ENCODE results near the gene OR6B2. TPM values are rescaled to one million over a fixed set of nuclear protein-coding genes. Genes with fewer than 3 reads are reported as not detected.

OR6B2 gene
- total and polyA plus RNA-seq, 2 of the 4 experiments (the other 2 are of a cell fraction): not detected

GRCh38 chr2:239991689-239992314 is 38.4 kb downstream of the OR6B2 start:
- Histone ChIP-seq H3K23ac (ENCODE audit: low read depth, low read length) (no peak overlapping the region), H3K4me2 (ENCODE audit: low read depth, low read length) (no peak overlapping the region), H2BK120ac (ENCODE audit: low read depth, low read length) (no peak overlapping the region), H4K20me1 (ENCODE audit: insufficient read depth, low read length) (no peaks in the 10 kb centered on the region; the same call in 1 of the 2 replicates), H3K36me3 (ENCODE audit: control insufficient read depth, insufficient read depth, low read length) (peaks cover 34% of the 10 kb centered on the region), H3K9me1 (ENCODE audit: insufficient read depth, low read length) (0 out of 2 replicates have a peak, but pooled peaks cover 2% of the 10 kb centered on the region), H2AK5ac (ENCODE audit: low read depth, low read length) (no peak overlapping the region), H2BK5ac (ENCODE audit: low read depth, low read length, poor library complexity, severe bottlenecking) (no peak overlapping the region), H3K79me1 (ENCODE audit: low read depth in 1 of 2, low read length in 2 of 2) (peaks cover 3 to 7% of the 10 kb centered on the region in 2 experiments; a peak in 2 of 4 replicates), H2AK9ac (replicated peaks; ENCODE audit: low read depth, low read length, poor library complexity) (no peak overlapping the region), H3K27ac (ENCODE audit: insufficient read depth, low read length) (no peak overlapping the region), H4K8ac (ENCODE audit: low read depth in 2 of 2, low read length in 2 of 2) (no peak overlapping the region), H2BK15ac (ENCODE audit: low read depth, low read length) (no peak overlapping the region), H3K4me1 (ENCODE audit: control insufficient read depth, insufficient read depth, low read length) (no peaks in the 10 kb centered on the region), H3K56ac (ENCODE audit: extremely low read depth, insufficient read depth, low read length) (no peak overlapping the region), H4K5ac (ENCODE audit: low read depth, low read length) (no peak overlapping the region), H4K91ac (ENCODE audit: insufficient read depth, low read depth, low read length) (no peak overlapping the region), H2BK20ac (ENCODE audit: low read depth, low read length) (no peak overlapping the region), H3K9me3 (ENCODE audit: control insufficient read depth, insufficient read depth, low read length) (no peaks in the 10 kb centered on the region), H3K4ac (ENCODE audit: low read depth, low read length) (no peak overlapping the region), H3K14ac (replicated peaks; ENCODE audit: low read depth, low read length) (no peak overlapping the region), H2AFZ (replicated peaks; ENCODE audit: low read length, poor library complexity) (no peak overlapping the region), H3K4me3 (ENCODE audit: insufficient read depth, low read depth, low read length) (no peak overlapping the region), H3K27me3 (ENCODE audit: control insufficient read depth, insufficient read depth, low read length) (no peaks in the 10 kb centered on the region), H3K18ac (ENCODE audit: low read depth, low read length) (no peak overlapping the region), H3K9ac (ENCODE audit: low read depth, low read length) (no peak overlapping the region)
- intact Hi-C loops (cut with micrococcal nuclease) (loop anchor here (2.0 to 10.0 kb wide), 5 partner anchors 57 to 1145 kb away; partner anchors contain the start of gene TWIST2), dilution Hi-C loops (cut with HindIII; ENCODE audit: low sequenced_read_pairs, unreplicated experiment) (no loop called here), in situ Hi-C loops (cut with MboI; ENCODE audit: low sequenced_read_pairs) (loop anchor here (10.0 to 25.0 kb wide), 2 partner anchors 855 to 937 kb away; no protein-coding TSS in a partner anchor)
- no TSS peak for BruUV-seq (replicated peaks)
- POLR2A ChIA-PET (ENCODE audit: unreplicated experiment): no interaction called here
- peak; percentile 68 for DNase-seq
- CTCF ChIA-PET: interaction anchor here (0.6 to 1.6 kb wide), 8 partner anchors 8 to 1686 kb away, joined by 3 to 4 read pairs (median 3); no protein-coding TSS in a partner anchor
- ATAC-seq (ENCODE audit: low read depth): peak; percentile 91
- no CpG with 5 or more reads among the region's 3 CpGs for WGBS, 2 experiments (ENCODE audit: extremely low coverage in 2 of 2, insufficient read length in 1 of 2)
- TF ChIP-seq CHD1 (IDR thresholded peaks at IDR 0.05; ENCODE audit: low read depth, low read length) (no peak), MAZ (IDR thresholded peaks at IDR 0.05; ENCODE audit: borderline replicate concordance, low read depth, low read length) (no peak), CEBPB (IDR thresholded peaks at IDR 0.05; ENCODE audit: low read depth, low read length) (no peak), CTCF (conservative IDR thresholded peaks at IDR 0.05; ENCODE audit: low read depth, low read length) (peak; percentile 87), BHLHE40 (IDR thresholded peaks at IDR 0.05; ENCODE audit: low read depth, low read length) (no peak), MXI1 (IDR thresholded peaks at IDR 0.05; ENCODE audit: borderline replicate concordance, low read depth, low read length) (no peak), RFX5 (IDR thresholded peaks at IDR 0.05; ENCODE audit: low read depth, low read length) (no peak), MAFK (IDR thresholded peaks at IDR 0.05; ENCODE audit: low read depth, low read length) (no peak), POLR2A (IDR thresholded peaks at IDR 0.05; ENCODE audit: low read depth, low read length) (no peak), RAD21 (IDR thresholded peaks at IDR 0.05; ENCODE audit: low read length) (peak; percentile 83), NFE2L2 (IDR thresholded peaks at IDR 0.05; ENCODE audit: low read depth, low read length) (no peak), SMC3 (IDR thresholded peaks at IDR 0.05; ENCODE audit: low read depth, low read length) (peak; percentile 48; the same call in 1 of the 2 replicates), USF2 (IDR thresholded peaks at IDR 0.05; ENCODE audit: low read depth, low read length) (no peak), ELK1 (IDR thresholded peaks at IDR 0.05; ENCODE audit: borderline replicate concordance, low read depth, low read length) (no peak), FOS (IDR thresholded peaks at IDR 0.05; ENCODE audit: low read depth, low read length) (no peak)
